MM.1S (cell line): ENCODE data around the gene TM9SF4.

Source experiments
- DNase-seq: peaks from one replicate; pipeline ENCODE4 v3.0.0-alpha.2; 2015
- H2AFZ ChIP-seq: fragments of 300-600 bp; sonication (generic); 2 replicates; pipeline ENCODE4 v1.6.0; 2016; ENCODE audit warnings: antibody characterized with exemption, low read length
- H3F3A ChIP-seq: fragments of 300-600 bp; sonication (generic); 2 replicates; pipeline ENCODE4 v1.6.1; 2016; ENCODE audit warnings: mild to moderate bottlenecking, antibody characterized with exemption, low read length, moderate library complexity, mixed read lengths; ENCODE audit not compliant: insufficient read depth
- H3K27ac ChIP-seq: fragments of 300-600 bp; sonication (generic); 2 replicates; pipeline ENCODE4 v1.5.1; 2016; ENCODE audit warnings: mild to moderate bottlenecking, low read length
- H3K27me3 ChIP-seq: fragments of 300-600 bp; sonication (generic); replicated peaks from 2 replicates; pipeline ENCODE4 v1.6.0; 2016; ENCODE audit warnings: low read length; ENCODE audit not compliant: insufficient read depth
- H3K36me3 ChIP-seq: fragments of 300-600 bp; sonication (generic); replicated peaks from 2 replicates; pipeline ENCODE4 v1.6.1; 2016; ENCODE audit warnings: mild to moderate bottlenecking, low read length, mixed read lengths; ENCODE audit not compliant: insufficient read depth
- H3K4me1 ChIP-seq: fragments of 300-600 bp; sonication (generic); 2 replicates; pipeline ENCODE4 v1.6.1; 2016; ENCODE audit warnings: low read length, mixed read lengths
- H3K4me2 ChIP-seq: fragments of 300-600 bp; sonication (generic); 2 replicates; pipeline ENCODE4 v1.6.0; 2016; ENCODE audit warnings: low read depth, low read length
- H3K4me3 ChIP-seq: fragments of 300-600 bp; sonication (generic); 2 replicates; pipeline ENCODE4 v1.5.1; 2016; ENCODE audit warnings: low read length, mixed read lengths
- H3K79me2 ChIP-seq: fragments of 300-600 bp; sonication (generic); 2 replicates; pipeline ENCODE4 v1.6.1; 2016; ENCODE audit warnings: mixed run types, low read length, mixed read lengths
- H3K9ac ChIP-seq: fragments of 300-600 bp; sonication (generic); 2 replicates; pipeline ENCODE4 v1.6.1; 2016; ENCODE audit warnings: low read length, mixed read lengths
- H3K9me2 ChIP-seq: fragments of 300-600 bp; sonication (generic); replicated peaks from 2 replicates; pipeline ENCODE4 v1.6.1; 2016; ENCODE audit warnings: mild to moderate bottlenecking, low read length, mixed read lengths; ENCODE audit not compliant: insufficient read depth
- H3K9me3 ChIP-seq: fragments of 300-600 bp; sonication (generic); replicated peaks from 2 replicates; pipeline ENCODE4 v1.6.1; 2016; ENCODE audit warnings: mild to moderate bottlenecking, low read length, mixed read lengths; ENCODE audit not compliant: insufficient read depth
- H4K20me1 ChIP-seq: fragments of 300-600 bp; sonication (generic); 2 replicates; pipeline ENCODE4 v1.6.1; 2016; ENCODE audit warnings: mild to moderate bottlenecking, low read length, moderate library complexity, mixed read lengths; ENCODE audit not compliant: insufficient read depth
- EZH2 ChIP-seq: fragments of 300-600 bp; sonication (generic); optimal IDR thresholded peaks from 2 replicates; pipeline ENCODE3; 2017; ENCODE audit warnings: low read depth, mild to moderate bottlenecking, antibody characterized with exemption, low read length, mixed read lengths
- EZH2phosphoT487 ChIP-seq: fragments of 300-600 bp; sonication (generic); IDR thresholded peaks from 2 replicates; pipeline ENCODE4 v1.6.1; 2018; ENCODE audit warnings: antibody characterized with exemption, low read length
- TF ChIP-seq, protein P1 (sequence below): fragments of 300-600 bp; sonication (generic); IDR thresholded peaks from 2 replicates; pipeline ENCODE4 v1.5.1; 2016; ENCODE audit warnings: antibody characterized with exemption, low read length, mixed read lengths

The TM9SF4 gene

DNA sequence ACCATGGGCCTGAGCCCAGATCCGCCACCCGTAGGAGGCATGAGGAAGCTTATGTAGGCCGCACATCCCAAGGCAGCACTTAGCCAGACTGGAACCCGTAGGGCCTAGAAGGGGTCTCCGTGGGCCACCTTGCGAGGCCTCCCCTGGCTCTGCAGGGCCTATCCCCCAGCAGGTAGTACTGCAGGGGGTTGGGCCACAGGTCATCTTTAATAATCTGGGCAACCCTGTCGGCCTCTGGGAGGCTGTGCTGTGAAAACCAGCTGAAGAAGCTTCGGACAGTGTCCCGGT lies 79.6 kb downstream of the TM9SF4 start:
- no peak for DNase-seq
- H3K9ac ChIP-seq: no peak overlapping the region
- no peaks in the 10 kb centered on the region for H3K4me1 ChIP-seq
- H3F3A ChIP-seq: no peaks in the 10 kb centered on the region
- no peak overlapping the region for H3K4me3 ChIP-seq
- no peaks in the 10 kb centered on the region for H3K27me3 ChIP-seq
- H3K9me3 ChIP-seq: no peaks in the 10 kb centered on the region
- no peaks in the 10 kb centered on the region for H4K20me1 ChIP-seq
- H3K9me2 ChIP-seq: no peaks in the 10 kb centered on the region
- no peaks in the 10 kb centered on the region for H3K36me3 ChIP-seq
- H3K79me2 ChIP-seq: no peaks in the 10 kb centered on the region
- TF ChIP-seq EZH2phosphoT487: no peak
- TF ChIP-seq, protein P1, sequence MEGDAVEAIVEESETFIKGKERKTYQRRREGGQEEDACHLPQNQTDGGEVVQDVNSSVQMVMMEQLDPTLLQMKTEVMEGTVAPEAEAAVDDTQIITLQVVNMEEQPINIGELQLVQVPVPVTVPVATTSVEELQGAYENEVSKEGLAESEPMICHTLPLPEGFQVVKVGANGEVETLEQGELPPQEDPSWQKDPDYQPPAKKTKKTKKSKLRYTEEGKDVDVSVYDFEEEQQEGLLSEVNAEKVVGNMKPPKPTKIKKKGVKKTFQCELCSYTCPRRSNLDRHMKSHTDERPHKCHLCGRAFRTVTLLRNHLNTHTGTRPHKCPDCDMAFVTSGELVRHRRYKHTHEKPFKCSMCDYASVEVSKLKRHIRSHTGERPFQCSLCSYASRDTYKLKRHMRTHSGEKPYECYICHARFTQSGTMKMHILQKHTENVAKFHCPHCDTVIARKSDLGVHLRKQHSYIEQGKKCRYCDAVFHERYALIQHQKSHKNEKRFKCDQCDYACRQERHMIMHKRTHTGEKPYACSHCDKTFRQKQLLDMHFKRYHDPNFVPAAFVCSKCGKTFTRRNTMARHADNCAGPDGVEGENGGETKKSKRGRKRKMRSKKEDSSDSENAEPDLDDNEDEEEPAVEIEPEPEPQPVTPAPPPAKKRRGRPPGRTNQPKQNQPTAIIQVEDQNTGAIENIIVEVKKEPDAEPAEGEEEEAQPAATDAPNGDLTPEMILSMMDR: no peak
- TF ChIP-seq EZH2: no peak
- H3K4me2 ChIP-seq: no peak overlapping the region
- H2AFZ ChIP-seq: no peak overlapping the region
- no peak overlapping the region for H3K27ac ChIP-seq

DNA sequence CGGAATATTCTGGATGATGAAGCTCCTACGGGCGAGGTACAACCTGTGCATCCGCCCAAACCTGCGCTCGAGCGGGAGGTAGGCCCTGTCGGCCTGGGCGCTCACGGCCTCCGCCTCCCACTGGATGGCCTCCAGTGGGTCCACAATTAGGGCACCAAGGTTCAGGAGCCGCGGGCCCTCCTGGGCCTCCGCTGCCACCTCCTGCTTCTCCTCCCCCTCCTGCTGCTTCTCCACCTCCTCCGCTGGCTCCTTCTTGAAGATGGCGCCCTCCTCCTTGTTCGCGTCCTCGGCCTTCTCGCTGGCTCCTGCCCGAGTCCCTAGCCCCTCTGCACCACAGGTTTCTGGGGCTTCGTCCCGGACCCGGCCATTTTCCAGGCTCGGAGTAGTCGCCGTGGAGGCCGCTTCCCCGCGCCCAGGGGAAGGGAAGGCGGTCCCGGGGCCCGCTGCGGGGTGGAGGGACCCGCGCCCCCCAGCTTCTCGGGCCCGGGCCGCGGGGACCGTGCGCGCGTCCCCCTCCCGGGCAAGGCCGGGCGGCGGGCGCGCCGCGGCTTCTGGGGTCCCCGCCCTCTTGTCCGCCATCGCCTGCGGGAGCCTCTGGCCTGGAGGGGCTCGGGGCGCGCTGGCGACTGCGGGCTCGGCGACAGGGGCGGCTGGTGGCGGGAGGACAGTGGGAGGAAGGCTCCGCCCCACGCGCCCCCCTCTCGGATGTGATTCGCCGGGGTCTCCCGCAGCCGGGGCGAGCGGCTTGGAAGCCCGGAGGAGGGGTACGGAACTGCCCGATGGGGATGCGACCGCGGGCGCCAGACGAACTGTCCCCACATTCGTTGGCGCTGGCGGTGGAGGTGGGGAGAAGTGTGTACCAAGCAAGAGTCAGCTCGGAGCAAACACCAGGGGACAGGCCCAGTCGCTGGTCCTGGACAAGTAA lies 80.4 kb downstream of the TM9SF4 start:
- Histone ChIP-seq H3K36me3 (no peaks in the 10 kb centered on the region), H3F3A (no peaks in the 10 kb centered on the region), H4K20me1 (no peaks in the 10 kb centered on the region), H3K79me2 (no peaks in the 10 kb centered on the region), H3K4me3 (no peak overlapping the region), H3K9ac (no peak overlapping the region), H3K4me2 (no peak overlapping the region), H3K27me3 (no peaks in the 10 kb centered on the region), H2AFZ (no peak overlapping the region), H3K27ac (no peak overlapping the region), H3K9me3 (no peaks in the 10 kb centered on the region), H3K9me2 (no peaks in the 10 kb centered on the region), H3K4me1 (no peaks in the 10 kb centered on the region)
- no peak for DNase-seq
- no peak for TF ChIP-seq EZH2

DNA sequence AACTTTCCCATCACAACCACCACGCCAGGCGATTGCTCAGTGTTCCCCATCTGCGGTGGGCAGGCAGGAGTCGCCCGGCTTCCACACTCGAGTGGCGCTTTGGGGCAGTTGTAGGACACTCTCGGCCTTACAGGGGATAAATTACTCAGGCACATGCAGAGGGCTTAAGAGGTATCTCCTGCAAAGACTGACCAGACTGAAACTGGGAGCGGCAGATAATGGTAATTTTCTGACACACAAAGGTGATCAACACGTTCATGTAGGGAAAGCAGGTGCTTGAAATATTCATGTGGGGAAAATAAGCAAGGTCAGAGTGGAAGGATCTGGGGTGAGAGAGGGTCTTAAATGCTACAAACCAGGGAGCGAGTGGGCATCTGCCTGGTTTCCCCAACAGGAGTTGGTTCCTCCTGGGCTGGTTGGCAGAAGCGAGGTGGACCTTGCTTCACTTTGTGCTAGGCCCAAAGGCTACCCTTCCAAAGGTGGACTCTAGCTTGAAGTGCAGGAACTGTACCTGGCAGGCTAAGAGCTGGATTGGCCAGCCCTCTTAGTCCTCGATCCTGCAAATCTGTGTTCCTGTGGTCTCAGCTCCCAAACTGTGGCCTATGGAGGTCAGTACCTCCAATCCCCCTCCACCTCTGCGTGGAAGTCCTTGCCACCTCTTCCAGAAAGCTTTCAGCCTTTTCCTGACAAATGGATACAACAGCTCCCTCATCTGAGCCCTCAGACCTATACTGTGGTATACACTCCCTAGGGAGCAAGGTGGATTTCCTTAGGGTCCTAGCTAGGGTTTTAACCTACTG lies 81.3 kb downstream of the TM9SF4 start:
- no peaks in the 10 kb centered on the region for H3K27me3 ChIP-seq
- H3K27ac ChIP-seq: no peak overlapping the region
- no peak overlapping the region for H3K9ac ChIP-seq
- H3F3A ChIP-seq: no peaks in the 10 kb centered on the region
- no peaks in the 10 kb centered on the region for H3K9me2 ChIP-seq
- H3K4me2 ChIP-seq: no peak overlapping the region
- H4K20me1 ChIP-seq: no peaks in the 10 kb centered on the region
- H3K4me3 ChIP-seq: no peak overlapping the region
- 0 out of 2 replicates have a peak, but pooled peaks cover 4% of the 10 kb centered on the region for H3K79me2 ChIP-seq
- no peaks in the 10 kb centered on the region for H3K4me1 ChIP-seq
- no peak overlapping the region for H2AFZ ChIP-seq
- TF ChIP-seq EZH2 (no peak), EZH2phosphoT487 (no peak)
- TF ChIP-seq, protein P1: no peak
- H3K9me3 ChIP-seq: no peaks in the 10 kb centered on the region
- no peaks in the 10 kb centered on the region for H3K36me3 ChIP-seq
- no peak for DNase-seq
